Liver (tissue), 9 donors: ENCODE data around the gene LARGE1. TPM values are rescaled to one million over a fixed set of nuclear protein-coding genes. Genes with fewer than 3 reads are reported as not detected.

Experiments
- DNase-seq: peaks from one replicate; pipeline ENCODE4 v3.0.0-alpha.2; 2017; ENCODE audit warnings: low spot score
- H3K27ac ChIP-seq, 2 donors: one replicate each; pipeline ENCODE4 v1.7.0; 2013; ENCODE audit warnings: inconsistent platforms in 2 of 2, low read length in 2 of 2, control low read depth in 1 of 2, low read depth in 1 of 2, mild to moderate bottlenecking in 1 of 2
- H3K27me3 ChIP-seq, 4 donors: one replicate each; pipeline versions ENCODE4 v1.6.1 to v1.7.0; 2013; ENCODE audit warnings: low read length in 3 of 4, inconsistent platforms in 1 of 4, mild to moderate bottlenecking in 1 of 4, moderate library complexity in 1 of 4; ENCODE audit not compliant: control insufficient read depth in 4 of 4, insufficient read depth in 4 of 4
- H3K36me3 ChIP-seq, 4 donors: one replicate each; pipeline versions ENCODE4 v1.6.1 to v1.7.0; 2013; ENCODE audit warnings: low read length in 3 of 4, mild to moderate bottlenecking in 3 of 4, low read depth in 1 of 4, moderate library complexity in 1 of 4; ENCODE audit not compliant: control insufficient read depth in 4 of 4, insufficient read depth in 3 of 4
- H3K4me1 ChIP-seq, 4 donors: one replicate each; pipeline versions ENCODE4 v1.6.1 to v1.7.0; 2013; ENCODE audit warnings: low read length in 3 of 4, mild to moderate bottlenecking in 3 of 4, moderate library complexity in 1 of 4; ENCODE audit not compliant: control insufficient read depth in 4 of 4, insufficient read depth in 4 of 4
- H3K4me3 ChIP-seq, 3 donors: one replicate each; pipeline versions ENCODE4 v1.6.1 to v1.7.0; 2013; ENCODE audit warnings: low read length in 3 of 3, control low read depth in 1 of 3, low read depth in 1 of 3, mild to moderate bottlenecking in 1 of 3
- H3K9ac ChIP-seq, 2 donors: one replicate each; pipeline ENCODE4 v1.7.0; 2013; ENCODE audit warnings: low read length in 2 of 2, mild to moderate bottlenecking in 2 of 2, moderate library complexity in 2 of 2, control low read depth in 1 of 2, low read depth in 1 of 2
- H3K9me3 ChIP-seq, 4 donors: one replicate each; pipeline versions ENCODE4 v1.6.1 to v1.7.0; 2013; ENCODE audit warnings: low read length in 3 of 4; ENCODE audit not compliant: control insufficient read depth in 4 of 4
- HNF4A ChIP-seq, 2 donors: conservative IDR thresholded peaks; 2 replicates each; pipeline ENCODE4 v1.6.1; 2016; ENCODE audit warnings: antibody characterized with exemption in 2 of 2, mild to moderate bottlenecking in 2 of 2
- HNF4G ChIP-seq: IDR thresholded peaks from 2 replicates; pipeline ENCODE4 v1.6.1; 2016; ENCODE audit warnings: antibody characterized with exemption
- JUND ChIP-seq, 2 donors: IDR thresholded peaks; 2 replicates each; pipeline ENCODE4 v1.6.1; 2016; ENCODE audit warnings: antibody characterized with exemption in 2 of 2
- NR2F2 ChIP-seq: IDR thresholded peaks from 2 replicates; pipeline ENCODE4 v1.6.1; 2016; ENCODE audit warnings: antibody characterized with exemption
- RAD21 ChIP-seq, 2 donors: IDR thresholded peaks; 2 replicates each; pipeline ENCODE4 v1.6.1; 2016; ENCODE audit warnings: antibody characterized with exemption in 2 of 2, mild to moderate bottlenecking in 2 of 2
- RXRA ChIP-seq, 2 donors: IDR thresholded peaks; 2 replicates each; pipeline ENCODE4 v1.6.1; 2017 to 2018; ENCODE audit warnings: antibody characterized with exemption in 2 of 2, mild to moderate bottlenecking in 1 of 2
- TAF1 ChIP-seq: conservative IDR thresholded peaks from 2 replicates; pipeline ENCODE4 v1.6.1; 2016; ENCODE audit warnings: antibody characterized with exemption, mild to moderate bottlenecking
- YY1 ChIP-seq: IDR thresholded peaks from 2 replicates; pipeline ENCODE4 v1.6.1; 2016; ENCODE audit warnings: antibody characterized with exemption, mild to moderate bottlenecking
- WGBS: extraction: QIAGEN DNeasy Blood & Tissue Kit; methylation state at CpG from one replicate; pipeline ENCODE4 v1.1.7; 2013; 5-methylcytosine and 5-hydroxymethylcytosine counted together
- polyA plus RNA-seq, 2 donors: library from polyadenylated mRNA; stranded (reverse) in 1 of 2; unstranded in 1 of 2; fragments of 200-250 nt in 1 of 2; fragments of >200 nt in 1 of 2; fragmentation: Nextera tagmentation in 1 of 2; extraction: Ambion mirVana in 1 of 2; gene quantifications; one replicate each; pipeline versions ENCODE4 v1.2.1 to v1.2.3, GENCODE V29; 2013 to 2015
- total RNA-seq, 2 donors: library from RNA; depleted of rRNA; stranded (reverse); fragments of >200 nt; gene quantifications; one replicate each; pipeline ENCODE4 v1.2.3, GENCODE V29; 2014
- TF ChIP-seq, protein P1 (sequence below): IDR thresholded peaks from 2 replicates; pipeline ENCODE4 v1.6.1; 2016; ENCODE audit warnings: antibody characterized with exemption
- TF ChIP-seq, protein P2 (sequence below): fragments of 150-350 bp; IDR thresholded peaks from 2 replicates; pipeline ENCODE4 v1.5.1; 2017; ENCODE audit warnings: improper control_type of control experiment, low read depth, low read length; ENCODE audit not compliant: missing input control
- TF ChIP-seq, protein P3 (sequence below): IDR thresholded peaks from 2 replicates; pipeline ENCODE4 v1.6.1; 2016; ENCODE audit warnings: antibody characterized with exemption
- donor health status: healthy.
- donor health status: healthy.
- donor health status: healthy.
- donor health status: healthy.
- donor health status: healthy.

LARGE1 gene
- total and polyA plus RNA-seq, 4 donors, result 2.3 to 14.1 (median 5.7) TPM

- peak; percentile 31 to 33 for TF ChIP-seq HNF4A (conservative IDR thresholded peaks at IDR 0.05)
Observed at GRCh38 chr22:33302049-33302545, 618.2 kb downstream of the LARGE1 start (continued).

DNA sequence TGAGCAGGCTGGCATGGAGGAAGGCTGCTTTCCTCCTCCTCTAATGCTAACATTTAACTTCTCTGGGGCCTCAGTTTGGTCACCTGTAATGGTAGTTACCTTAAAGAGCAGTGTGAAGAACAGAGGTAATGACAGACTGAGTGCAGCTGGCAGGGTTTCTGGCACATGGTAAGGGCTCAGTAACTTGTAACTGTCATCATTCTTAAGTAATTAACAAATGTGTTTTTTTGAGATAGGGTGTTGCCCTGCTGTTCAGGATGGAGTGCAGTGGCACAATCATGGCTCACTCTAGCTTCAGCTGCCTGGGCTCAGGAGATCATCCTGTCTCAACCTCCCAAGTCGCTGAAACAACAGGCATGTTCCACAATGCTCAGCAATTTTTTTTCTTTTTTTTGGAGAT is 620.1 kb downstream of the LARGE1 start:
- H3K9ac ChIP-seq, result no peak overlapping the region
- no peaks in the 10 kb centered on the region for H3K36me3 ChIP-seq
- DNase-seq, result no peak
- H3K9me3 ChIP-seq, result no peaks in the 10 kb centered on the region
- H3K27me3 ChIP-seq, result no peaks in the 10 kb centered on the region
- H3K27ac ChIP-seq, result peak overlapping the region in 1 of 2 donors; percentile 13
- H3K4me1 ChIP-seq, result peaks cover 2 to 26% (median 17%) of the 10 kb centered on the region in 4 donors
- TF ChIP-seq NR2F2 (no peak), RAD21 (IDR thresholded peaks at IDR 0.05) (no peak), HNF4G (no peak), TAF1 (no peak), JUND (IDR thresholded peaks at IDR 0.05) (no peak), HNF4A (conservative IDR thresholded peaks at IDR 0.05) (no peak)
- TF ChIP-seq, protein P1, sequence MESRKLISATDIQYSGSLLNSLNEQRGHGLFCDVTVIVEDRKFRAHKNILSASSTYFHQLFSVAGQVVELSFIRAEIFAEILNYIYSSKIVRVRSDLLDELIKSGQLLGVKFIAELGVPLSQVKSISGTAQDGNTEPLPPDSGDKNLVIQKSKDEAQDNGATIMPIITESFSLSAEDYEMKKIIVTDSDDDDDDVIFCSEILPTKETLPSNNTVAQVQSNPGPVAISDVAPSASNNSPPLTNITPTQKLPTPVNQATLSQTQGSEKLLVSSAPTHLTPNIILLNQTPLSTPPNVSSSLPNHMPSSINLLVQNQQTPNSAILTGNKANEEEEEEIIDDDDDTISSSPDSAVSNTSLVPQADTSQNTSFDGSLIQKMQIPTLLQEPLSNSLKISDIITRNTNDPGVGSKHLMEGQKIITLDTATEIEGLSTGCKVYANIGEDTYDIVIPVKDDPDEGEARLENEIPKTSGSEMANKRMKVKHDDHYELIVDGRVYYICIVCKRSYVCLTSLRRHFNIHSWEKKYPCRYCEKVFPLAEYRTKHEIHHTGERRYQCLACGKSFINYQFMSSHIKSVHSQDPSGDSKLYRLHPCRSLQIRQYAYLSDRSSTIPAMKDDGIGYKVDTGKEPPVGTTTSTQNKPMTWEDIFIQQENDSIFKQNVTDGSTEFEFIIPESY, result no peak
- 73% methylated on average over 1 of the region's 1 CpG for WGBS
- H3K4me3 ChIP-seq, result no peak overlapping the region

DNA sequence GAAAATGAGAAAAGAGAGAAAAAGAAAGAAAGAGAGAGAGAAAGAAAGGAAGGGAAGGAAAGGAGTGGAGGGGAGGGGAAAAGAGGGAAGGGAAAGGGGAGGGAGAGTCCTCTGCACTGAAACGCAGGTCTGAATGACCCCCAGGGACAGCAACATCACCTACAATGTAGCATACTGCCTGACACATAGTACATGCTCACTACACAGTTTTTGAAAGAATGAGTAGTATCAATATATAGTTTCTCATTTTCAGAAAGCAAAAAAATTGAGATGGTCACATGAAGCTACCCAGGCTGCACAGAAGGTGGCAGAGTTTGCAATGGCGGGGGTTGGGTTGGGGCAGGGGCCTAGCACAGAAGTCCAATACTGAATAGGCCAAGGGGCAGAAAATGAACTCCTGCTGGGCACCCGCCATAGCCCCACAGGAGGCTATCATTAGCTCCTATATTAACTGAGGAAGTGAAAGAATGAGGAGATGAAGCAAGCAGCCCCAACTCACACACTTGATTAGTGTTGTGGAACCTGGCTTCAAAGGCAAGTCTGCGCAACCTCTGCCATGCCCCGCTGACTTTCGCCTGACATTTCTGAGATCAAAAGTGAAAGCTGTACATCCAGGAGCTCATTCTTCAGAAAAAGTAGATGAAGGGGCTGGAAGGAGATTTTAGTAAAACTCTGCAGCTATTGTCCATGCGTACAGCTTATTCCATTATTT is 620.9 kb downstream of the LARGE1 start:
- H3K27ac ChIP-seq, result peak overlapping the region in 1 of 2 donors; percentile 13
- no peak for DNase-seq

More for the DNA sequence above, 620.9 kb downstream of the LARGE1 start:
- 68% methylated on average over 7 of the region's 7 CpGs for WGBS
- Histone ChIP-seq H3K9me3 (no peaks in the 10 kb centered on the region), H3K4me3 (no peak overlapping the region), H3K4me1 (peaks cover 2 to 26% (median 17%) of the 10 kb centered on the region in 4 donors), H3K9ac (no peak overlapping the region), H3K36me3 (no peaks in the 10 kb centered on the region), H3K27me3 (no peaks in the 10 kb centered on the region)
- TF ChIP-seq, protein P2, sequence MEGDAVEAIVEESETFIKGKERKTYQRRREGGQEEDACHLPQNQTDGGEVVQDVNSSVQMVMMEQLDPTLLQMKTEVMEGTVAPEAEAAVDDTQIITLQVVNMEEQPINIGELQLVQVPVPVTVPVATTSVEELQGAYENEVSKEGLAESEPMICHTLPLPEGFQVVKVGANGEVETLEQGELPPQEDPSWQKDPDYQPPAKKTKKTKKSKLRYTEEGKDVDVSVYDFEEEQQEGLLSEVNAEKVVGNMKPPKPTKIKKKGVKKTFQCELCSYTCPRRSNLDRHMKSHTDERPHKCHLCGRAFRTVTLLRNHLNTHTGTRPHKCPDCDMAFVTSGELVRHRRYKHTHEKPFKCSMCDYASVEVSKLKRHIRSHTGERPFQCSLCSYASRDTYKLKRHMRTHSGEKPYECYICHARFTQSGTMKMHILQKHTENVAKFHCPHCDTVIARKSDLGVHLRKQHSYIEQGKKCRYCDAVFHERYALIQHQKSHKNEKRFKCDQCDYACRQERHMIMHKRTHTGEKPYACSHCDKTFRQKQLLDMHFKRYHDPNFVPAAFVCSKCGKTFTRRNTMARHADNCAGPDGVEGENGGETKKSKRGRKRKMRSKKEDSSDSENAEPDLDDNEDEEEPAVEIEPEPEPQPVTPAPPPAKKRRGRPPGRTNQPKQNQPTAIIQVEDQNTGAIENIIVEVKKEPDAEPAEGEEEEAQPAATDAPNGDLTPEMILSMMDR, result peak; percentile 8
- TF ChIP-seq RAD21 (IDR thresholded peaks at IDR 0.05), result peak in 1 of 2 donors; percentile 30
- TF ChIP-seq, protein P3, sequence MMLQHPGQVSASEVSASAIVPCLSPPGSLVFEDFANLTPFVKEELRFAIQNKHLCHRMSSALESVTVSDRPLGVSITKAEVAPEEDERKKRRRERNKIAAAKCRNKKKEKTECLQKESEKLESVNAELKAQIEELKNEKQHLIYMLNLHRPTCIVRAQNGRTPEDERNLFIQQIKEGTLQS, result no peak
- no peak for TF ChIP-seq RXRA (IDR thresholded peaks at IDR 0.05)
- TF ChIP-seq YY1, result peak; percentile 19
- peak in 1 of 2 donors; percentile 45 for TF ChIP-seq HNF4A (conservative IDR thresholded peaks at IDR 0.05)
